ENCODE data around the gene CXCL12.

DNA sequence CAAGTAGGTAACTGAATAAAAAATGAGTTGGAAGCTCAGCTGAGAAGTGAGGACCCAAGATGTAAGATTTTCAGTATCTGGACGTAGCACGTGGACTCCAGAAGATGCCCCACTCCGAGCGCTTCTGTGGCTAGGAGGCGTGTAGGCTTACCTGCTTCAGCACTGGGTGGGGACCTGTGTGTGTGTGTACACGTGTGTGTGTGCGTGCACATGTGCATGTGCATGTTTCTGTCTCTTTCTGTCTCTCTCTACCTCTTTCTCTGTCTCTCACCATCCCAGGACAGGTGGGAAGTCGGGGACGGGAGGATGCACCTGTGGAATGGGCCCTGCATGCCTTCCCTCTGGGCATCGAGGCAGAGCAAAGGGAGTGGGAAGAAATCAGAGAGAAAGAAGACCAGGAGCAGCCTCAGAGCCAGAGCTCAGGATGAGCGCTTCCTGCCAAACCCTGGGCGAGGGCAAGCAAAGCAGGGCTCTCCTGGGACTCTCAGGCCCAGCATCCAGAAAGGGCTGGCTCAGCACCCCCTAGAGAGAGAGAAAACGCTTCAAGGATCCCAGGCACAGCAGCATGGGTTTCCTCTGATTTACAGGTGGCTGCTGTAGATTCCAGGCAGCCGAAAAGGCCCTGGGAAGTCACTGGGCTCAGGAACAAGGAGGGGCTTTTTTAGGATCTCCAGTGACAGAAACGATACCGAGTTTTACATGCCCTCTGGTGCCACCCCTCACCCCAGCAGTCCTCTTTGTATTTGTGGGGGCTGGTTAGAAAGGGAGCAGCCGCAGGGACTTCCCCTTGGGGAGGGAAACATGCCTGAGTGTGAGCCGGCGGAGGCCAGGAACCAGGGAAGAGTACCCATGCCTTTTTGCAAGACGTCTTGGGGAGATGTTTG is 28.5 kb downstream of the CXCL12 start:
- TF ChIP-seq, protein P1, sequence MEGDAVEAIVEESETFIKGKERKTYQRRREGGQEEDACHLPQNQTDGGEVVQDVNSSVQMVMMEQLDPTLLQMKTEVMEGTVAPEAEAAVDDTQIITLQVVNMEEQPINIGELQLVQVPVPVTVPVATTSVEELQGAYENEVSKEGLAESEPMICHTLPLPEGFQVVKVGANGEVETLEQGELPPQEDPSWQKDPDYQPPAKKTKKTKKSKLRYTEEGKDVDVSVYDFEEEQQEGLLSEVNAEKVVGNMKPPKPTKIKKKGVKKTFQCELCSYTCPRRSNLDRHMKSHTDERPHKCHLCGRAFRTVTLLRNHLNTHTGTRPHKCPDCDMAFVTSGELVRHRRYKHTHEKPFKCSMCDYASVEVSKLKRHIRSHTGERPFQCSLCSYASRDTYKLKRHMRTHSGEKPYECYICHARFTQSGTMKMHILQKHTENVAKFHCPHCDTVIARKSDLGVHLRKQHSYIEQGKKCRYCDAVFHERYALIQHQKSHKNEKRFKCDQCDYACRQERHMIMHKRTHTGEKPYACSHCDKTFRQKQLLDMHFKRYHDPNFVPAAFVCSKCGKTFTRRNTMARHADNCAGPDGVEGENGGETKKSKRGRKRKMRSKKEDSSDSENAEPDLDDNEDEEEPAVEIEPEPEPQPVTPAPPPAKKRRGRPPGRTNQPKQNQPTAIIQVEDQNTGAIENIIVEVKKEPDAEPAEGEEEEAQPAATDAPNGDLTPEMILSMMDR (IDR thresholded peaks at IDR 0.05 in 2 of 3, conservative IDR thresholded peaks at IDR 0.05 in 1 of 3; ENCODE audit: borderline replicate concordance in 1 of 3, insufficient read depth in 1 of 3, low read depth in 2 of 3, low read length in 2 of 3): no peak
- no peak for TF ChIP-seq POLR2A (IDR thresholded peaks at IDR 0.05; ENCODE audit: borderline replicate concordance, extremely low read depth, insufficient read depth, insufficient read length)
